ENCODE data around the gene SORL1.

The SORL1 gene

DNA sequence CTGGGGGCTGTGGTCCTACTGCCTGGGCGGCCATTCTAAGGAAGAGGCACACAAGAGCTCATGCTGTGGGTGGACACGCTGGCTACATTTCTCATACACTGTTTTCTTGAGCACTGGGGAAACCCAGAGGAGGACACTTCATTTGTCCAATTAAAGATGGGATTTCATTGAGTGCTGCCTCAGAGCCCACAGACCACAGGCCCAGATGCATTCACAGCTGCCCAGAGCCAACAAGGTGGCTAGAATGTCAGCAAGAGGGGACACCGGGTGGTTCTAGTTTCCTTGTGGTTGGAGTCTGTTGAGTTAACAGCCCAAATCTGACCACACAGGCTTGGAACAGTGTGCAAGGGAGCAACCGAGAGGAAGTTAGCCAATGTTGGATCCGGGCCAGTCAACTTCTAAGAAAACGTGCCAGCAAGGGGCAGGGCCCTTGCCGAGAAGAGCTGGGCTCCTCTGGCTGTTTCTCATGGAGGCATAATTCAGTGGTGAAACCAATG is 35.0 kb upstream of the SORL1 start:
- DNase-seq = no peak
- H3K4me3 ChIP-seq (ENCODE audit: low read length) = no peak overlapping the region

DNA sequence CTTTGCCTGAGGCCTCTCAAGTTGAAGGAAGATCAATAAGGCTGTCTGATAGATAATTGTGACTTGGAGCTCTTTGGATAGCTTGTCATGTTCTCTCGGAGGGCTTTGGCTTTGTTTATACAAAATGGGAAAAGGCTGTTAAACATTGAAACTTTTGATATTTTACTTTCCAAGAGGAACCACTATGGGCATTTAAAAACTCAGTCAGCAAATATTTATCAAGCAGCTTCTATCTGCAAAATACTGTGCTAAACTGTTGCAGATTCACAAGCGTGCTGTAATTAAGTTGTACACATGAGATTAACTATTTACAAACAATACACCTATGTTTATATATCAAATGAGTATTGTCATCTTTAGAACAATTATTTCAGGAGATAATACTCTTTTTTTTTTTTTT is 34.5 kb upstream of the SORL1 start:
- no peak overlapping the region for H3K4me3 ChIP-seq (ENCODE audit: low read length)
- no peaks in the 10 kb centered on the region for H3K27me3 ChIP-seq (ENCODE audit: insufficient read depth, low read length, poor library complexity)
- H2AK5ac ChIP-seq (ENCODE audit: low read length) = no peak overlapping the region
- no peak overlapping the region for H3K23ac ChIP-seq (ENCODE audit: low read length)
- H3K79me1 ChIP-seq (ENCODE audit: low read length) = no peaks in the 10 kb centered on the region
- H3K4me1 ChIP-seq (ENCODE audit: control insufficient read depth, low read depth, low read length) = no peaks in the 10 kb centered on the region
- no peak overlapping the region for H3K56ac ChIP-seq (ENCODE audit: low read length)
- no peak overlapping the region for H3K18ac ChIP-seq (ENCODE audit: low read length)
- H2BK120ac ChIP-seq (ENCODE audit: low read depth, low read length) = no peak overlapping the region
- no peak overlapping the region for H3K9ac ChIP-seq (ENCODE audit: low read length)
- no peak for DNase-seq
- no peak overlapping the region for H3K27ac ChIP-seq (ENCODE audit: low read depth, low read length)
- H3K4me2 ChIP-seq (ENCODE audit: low read length) = no peak overlapping the region
- H3K36me3 ChIP-seq (ENCODE audit: control insufficient read depth, insufficient read depth, low read length) = no peaks in the 10 kb centered on the region
- no peaks in the 10 kb centered on the region for H3K79me2 ChIP-seq (ENCODE audit: control insufficient read depth, insufficient read depth, low read length)
- H2BK15ac ChIP-seq (replicated peaks; ENCODE audit: low read depth) = no peak overlapping the region
- no CpG with 5 or more reads among the region's 2 CpGs for WGBS (ENCODE audit: extremely low coverage, insufficient coverage, low lambda C conversion rate)
- no peak overlapping the region for H2BK5ac ChIP-seq (ENCODE audit: low read length)
- H4K8ac ChIP-seq (ENCODE audit: low read depth, low read length) = no peak overlapping the region
- no peak overlapping the region for H3K4ac ChIP-seq (ENCODE audit: low read depth, low read length)
- no peak overlapping the region for H4K5ac ChIP-seq (ENCODE audit: low read length)

More for the DNA sequence above, 35.0 kb upstream of the SORL1 start:
- no peak overlapping the region for H3K23ac ChIP-seq (ENCODE audit: low read length)
- no peak overlapping the region for H3K4me2 ChIP-seq (ENCODE audit: low read length)
- no peak overlapping the region for H2BK5ac ChIP-seq (ENCODE audit: low read length)
- H3K27me3 ChIP-seq (ENCODE audit: insufficient read depth, low read length, poor library complexity) = no peaks in the 10 kb centered on the region
- H3K79me2 ChIP-seq (ENCODE audit: control insufficient read depth, insufficient read depth, low read length) = no peaks in the 10 kb centered on the region
- H3K18ac ChIP-seq (ENCODE audit: low read length) = no peak overlapping the region
- H3K4me1 ChIP-seq (ENCODE audit: control insufficient read depth, low read depth, low read length) = no peaks in the 10 kb centered on the region
- H3K79me1 ChIP-seq (ENCODE audit: low read length) = no peaks in the 10 kb centered on the region
- WGBS (ENCODE audit: extremely low coverage, insufficient coverage, low lambda C conversion rate) = no CpG with 5 or more reads among the region's 7 CpGs
- no peak overlapping the region for H4K5ac ChIP-seq (ENCODE audit: low read length)
- H4K8ac ChIP-seq (ENCODE audit: low read depth, low read length) = no peak overlapping the region
- no peak overlapping the region for H2BK15ac ChIP-seq (replicated peaks; ENCODE audit: low read depth)
- no peak overlapping the region for H2BK120ac ChIP-seq (ENCODE audit: low read depth, low read length)
- H3K27ac ChIP-seq (ENCODE audit: low read depth, low read length) = no peak overlapping the region
- H3K36me3 ChIP-seq (ENCODE audit: control insufficient read depth, insufficient read depth, low read length) = no peaks in the 10 kb centered on the region
- no peak overlapping the region for H3K9ac ChIP-seq (ENCODE audit: low read length)
- no peak overlapping the region for H2AK5ac ChIP-seq (ENCODE audit: low read length)
- H3K56ac ChIP-seq (ENCODE audit: low read length) = no peak overlapping the region
- H3K4ac ChIP-seq (ENCODE audit: low read depth, low read length) = no peak overlapping the region

DNA sequence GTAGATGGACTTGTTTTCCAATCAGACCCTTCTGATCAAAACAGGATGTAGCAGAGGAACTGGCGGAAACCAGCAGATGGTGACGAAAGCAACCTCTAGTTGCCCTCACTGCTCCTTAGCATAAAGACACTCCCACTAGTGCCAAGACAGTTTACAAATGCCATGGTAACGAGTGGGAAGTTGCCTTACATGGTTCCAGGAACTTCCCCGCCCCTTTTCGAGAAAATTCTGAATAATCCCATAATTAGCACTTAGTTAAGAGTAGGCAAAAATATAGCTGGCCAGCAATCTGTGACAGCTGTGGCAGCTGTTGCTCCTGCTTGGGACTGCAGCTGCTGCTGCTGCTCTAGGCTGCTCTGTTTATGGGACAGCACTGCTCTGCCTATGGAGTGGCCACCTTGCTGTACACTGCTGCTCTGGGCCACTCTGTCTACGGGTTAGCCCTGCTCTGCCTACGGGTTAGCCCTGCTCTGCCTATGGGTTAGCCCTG is 33.4 kb upstream of the SORL1 start:
- Histone ChIP-seq H3K4me3 (ENCODE audit: low read length) (no peak overlapping the region), H3K4me2 (ENCODE audit: low read length) (no peak overlapping the region), H3K4ac (ENCODE audit: low read depth, low read length) (no peak overlapping the region), H2BK120ac (ENCODE audit: low read depth, low read length) (no peak overlapping the region), H3K4me1 (ENCODE audit: control insufficient read depth, low read depth, low read length) (no peaks in the 10 kb centered on the region), H3K9ac (ENCODE audit: low read length) (no peak overlapping the region), H3K18ac (ENCODE audit: low read length) (no peak overlapping the region), H3K23ac (ENCODE audit: low read length) (no peak overlapping the region), H2AK5ac (ENCODE audit: low read length) (no peak overlapping the region), H3K36me3 (ENCODE audit: control insufficient read depth, insufficient read depth, low read length) (no peaks in the 10 kb centered on the region), H2BK5ac (ENCODE audit: low read length) (no peak overlapping the region), H3K56ac (ENCODE audit: low read length) (no peak overlapping the region), H3K79me1 (ENCODE audit: low read length) (no peaks in the 10 kb centered on the region), H3K27me3 (ENCODE audit: insufficient read depth, low read length, poor library complexity) (no peaks in the 10 kb centered on the region), H4K8ac (ENCODE audit: low read depth, low read length) (no peak overlapping the region), H3K79me2 (ENCODE audit: control insufficient read depth, insufficient read depth, low read length) (no peaks in the 10 kb centered on the region), H4K5ac (ENCODE audit: low read length) (no peak overlapping the region), H2BK15ac (replicated peaks; ENCODE audit: low read depth) (no peak overlapping the region), H3K27ac (ENCODE audit: low read depth, low read length) (no peak overlapping the region)
- WGBS (ENCODE audit: extremely low coverage, insufficient coverage, low lambda C conversion rate) = no CpG with 5 or more reads among the region's 7 CpGs
- peak; percentile 77 for DNase-seq

DNA sequence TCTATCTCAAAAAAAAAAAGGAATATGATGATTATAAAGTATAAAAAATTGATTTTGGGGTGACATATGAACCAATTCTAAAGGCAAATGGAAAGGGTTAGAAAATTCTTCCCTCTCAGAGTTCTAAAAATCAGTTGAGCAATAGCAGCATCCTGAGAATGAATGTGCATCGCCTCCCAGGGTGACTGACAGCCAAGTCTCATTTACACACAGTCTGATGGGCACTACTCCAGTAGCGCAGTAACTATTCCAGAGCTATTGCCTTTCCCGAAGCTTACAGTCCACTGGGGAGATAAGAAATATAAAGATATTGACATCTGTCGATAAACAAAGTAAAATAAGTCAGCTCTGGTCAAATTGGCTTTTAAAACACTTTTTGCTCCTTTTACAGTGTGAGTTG is 32.3 kb upstream of the SORL1 start:
- Histone ChIP-seq H2BK5ac (ENCODE audit: low read length) (no peak overlapping the region), H3K79me2 (ENCODE audit: control insufficient read depth, insufficient read depth, low read length) (no peaks in the 10 kb centered on the region), H3K56ac (ENCODE audit: low read length) (no peak overlapping the region), H3K4me3 (ENCODE audit: low read length) (no peak overlapping the region), H2BK15ac (replicated peaks; ENCODE audit: low read depth) (no peak overlapping the region), H2BK120ac (ENCODE audit: low read depth, low read length) (no peak overlapping the region), H3K27me3 (ENCODE audit: insufficient read depth, low read length, poor library complexity) (no peaks in the 10 kb centered on the region), H3K4me2 (ENCODE audit: low read length) (no peak overlapping the region), H4K8ac (ENCODE audit: low read depth, low read length) (no peak overlapping the region), H3K18ac (ENCODE audit: low read length) (no peak overlapping the region), H3K79me1 (ENCODE audit: low read length) (no peaks in the 10 kb centered on the region), H3K27ac (ENCODE audit: low read depth, low read length) (no peak overlapping the region), H2AK5ac (ENCODE audit: low read length) (no peak overlapping the region), H3K4me1 (ENCODE audit: control insufficient read depth, low read depth, low read length) (no peaks in the 10 kb centered on the region), H3K4ac (ENCODE audit: low read depth, low read length) (no peak overlapping the region), H4K5ac (ENCODE audit: low read length) (no peak overlapping the region), H3K36me3 (ENCODE audit: control insufficient read depth, insufficient read depth, low read length) (no peaks in the 10 kb centered on the region), H3K9ac (ENCODE audit: low read length) (no peak overlapping the region), H3K23ac (ENCODE audit: low read length) (no peak overlapping the region)
- DNase-seq = no peak
- no CpG with 5 or more reads among the region's 4 CpGs for WGBS (ENCODE audit: extremely low coverage, insufficient coverage, low lambda C conversion rate)

DNA sequence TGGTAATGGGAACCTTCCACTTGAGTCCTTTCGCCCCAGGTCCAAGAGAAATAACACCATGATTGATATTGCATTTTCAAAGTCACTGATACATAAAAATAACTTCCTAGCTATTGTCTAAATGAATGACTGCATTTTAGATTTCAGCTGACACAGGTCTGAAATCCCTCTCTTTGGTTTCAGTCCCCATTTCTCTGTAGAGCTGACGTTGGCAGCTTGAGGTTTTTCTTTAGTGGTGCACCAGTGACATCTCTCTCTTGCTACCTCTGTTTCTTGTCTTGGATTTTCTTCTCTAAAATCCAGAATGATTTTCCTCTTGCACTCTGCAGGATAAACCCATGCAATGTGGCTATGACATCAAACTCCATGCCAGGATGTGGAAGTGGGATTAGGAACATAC is 31.7 kb upstream of the SORL1 start:
- Histone ChIP-seq H3K4me3 (ENCODE audit: low read length) (no peak overlapping the region), H2BK15ac (replicated peaks; ENCODE audit: low read depth) (no peak overlapping the region), H4K5ac (ENCODE audit: low read length) (no peak overlapping the region), H3K4me2 (ENCODE audit: low read length) (no peak overlapping the region), H3K79me1 (ENCODE audit: low read length) (no peaks in the 10 kb centered on the region), H2AK5ac (ENCODE audit: low read length) (no peak overlapping the region), H2BK120ac (ENCODE audit: low read depth, low read length) (no peak overlapping the region), H3K56ac (ENCODE audit: low read length) (no peak overlapping the region), H3K23ac (ENCODE audit: low read length) (no peak overlapping the region), H3K79me2 (ENCODE audit: control insufficient read depth, insufficient read depth, low read length) (no peaks in the 10 kb centered on the region), H3K27me3 (ENCODE audit: insufficient read depth, low read length, poor library complexity) (no peaks in the 10 kb centered on the region), H2BK5ac (ENCODE audit: low read length) (no peak overlapping the region), H3K36me3 (ENCODE audit: control insufficient read depth, insufficient read depth, low read length) (no peaks in the 10 kb centered on the region), H3K18ac (ENCODE audit: low read length) (no peak overlapping the region), H3K4me1 (ENCODE audit: control insufficient read depth, low read depth, low read length) (no peaks in the 10 kb centered on the region), H3K9ac (ENCODE audit: low read length) (no peak overlapping the region), H4K8ac (ENCODE audit: low read depth, low read length) (no peak overlapping the region), H3K27ac (ENCODE audit: low read depth, low read length) (no peak overlapping the region), H3K4ac (ENCODE audit: low read depth, low read length) (no peak overlapping the region)
- no peak for DNase-seq
- WGBS (ENCODE audit: extremely low coverage, insufficient coverage, low lambda C conversion rate) = no CpG with 5 or more reads among the region's 2 CpGs

DNA sequence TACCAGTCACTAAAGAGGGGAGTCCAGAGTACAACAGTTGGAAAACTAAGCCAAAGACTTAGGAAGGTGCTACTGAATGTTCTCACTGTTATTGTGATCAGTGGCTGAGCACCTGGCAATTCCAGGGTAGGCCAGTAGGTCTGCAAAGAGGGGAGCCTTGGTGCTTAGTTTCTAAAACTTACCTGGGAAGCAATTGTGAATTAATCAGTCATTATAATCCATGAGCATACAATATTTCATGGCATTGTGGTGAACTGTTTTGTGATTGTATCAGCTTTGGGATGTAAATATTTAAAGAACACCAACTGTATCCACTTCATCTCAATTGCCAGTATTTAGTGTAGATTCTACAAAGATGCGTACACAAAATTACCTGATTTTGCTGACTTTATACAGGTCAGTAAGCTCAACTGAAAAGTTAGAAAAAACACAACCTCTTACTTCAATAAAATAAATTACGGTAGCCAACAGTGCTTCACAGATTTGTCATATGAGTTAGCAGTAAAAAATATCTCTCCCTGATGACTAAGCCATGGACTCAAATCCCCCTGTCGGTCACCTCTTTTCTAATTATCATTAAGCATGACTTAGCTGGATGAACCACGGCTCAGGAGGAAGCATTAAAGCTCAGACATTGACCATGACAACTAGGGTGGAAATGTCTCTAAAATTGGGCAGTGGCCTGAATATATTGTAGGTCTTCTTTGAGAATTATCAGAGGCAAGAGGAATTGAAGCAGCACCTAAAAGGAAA is 30.8 kb upstream of the SORL1 start:
- DNase-seq = peak; percentile 18
- Histone ChIP-seq H2BK15ac (replicated peaks; ENCODE audit: low read depth) (no peak overlapping the region), H4K5ac (ENCODE audit: low read length) (no peak overlapping the region), H3K4me1 (ENCODE audit: control insufficient read depth, low read depth, low read length) (no peaks in the 10 kb centered on the region), H2BK5ac (ENCODE audit: low read length) (no peak overlapping the region), H4K8ac (ENCODE audit: low read depth, low read length) (no peak overlapping the region), H3K4me3 (ENCODE audit: low read length) (no peak overlapping the region), H3K79me1 (ENCODE audit: low read length) (no peaks in the 10 kb centered on the region), H3K27me3 (ENCODE audit: insufficient read depth, low read length, poor library complexity) (no peaks in the 10 kb centered on the region), H3K27ac (ENCODE audit: low read depth, low read length) (no peak overlapping the region), H2AK5ac (ENCODE audit: low read length) (no peak overlapping the region), H3K4me2 (ENCODE audit: low read length) (no peak overlapping the region), H3K23ac (ENCODE audit: low read length) (no peak overlapping the region), H3K4ac (ENCODE audit: low read depth, low read length) (no peak overlapping the region), H3K36me3 (ENCODE audit: control insufficient read depth, insufficient read depth, low read length) (no peaks in the 10 kb centered on the region), H3K56ac (ENCODE audit: low read length) (no peak overlapping the region), H3K79me2 (ENCODE audit: control insufficient read depth, insufficient read depth, low read length) (no peaks in the 10 kb centered on the region), H2BK120ac (ENCODE audit: low read depth, low read length) (no peak overlapping the region), H3K9ac (ENCODE audit: low read length) (no peak overlapping the region), H3K18ac (ENCODE audit: low read length) (no peak overlapping the region)
- no CpG with 5 or more reads among the region's 4 CpGs for WGBS (ENCODE audit: extremely low coverage, insufficient coverage, low lambda C conversion rate)

Measured in mesendoderm (in vitro differentiated cells).